Activated CD8-positive, alpha-beta memory T cell treated with anti-CD3 and anti-CD28 coated beads for 1 hour (primary cell): Measurements from ENCODE around the gene VAT1.
"Not testable (repeated sequence)": the region's sequence is repeated elsewhere in the genome, so short reads cannot be mapped to it uniquely, and the experiment has no call there.

Source experiments
- DNase-seq, 2 donors: peaks; one replicate each; pipeline ENCODE4 v3.0.0-alpha.2; 2020; ENCODE audit warnings: low read depth in 1 of 2; ENCODE audit errors: extremely low read depth in 1 of 2

Gene VAT1

GRCh38 chr17:43010667-43011308 is 11.4 kb downstream of the VAT1 start:
- DNase-seq = no peak

- DNase-seq = peak; percentile 51 to 74
These were observed 15.3 kb downstream of the VAT1 start, which contains the start of gene IFI35 for GRCh38 chr17:43006639-43007551. IFI35 (plus strand) TSS chr17:43006784; CDS start chr17:43006948, 164 bp downstream.

- no peak for DNase-seq
These were observed 18.5 kb downstream of the VAT1 start for GRCh38 chr17:43003542-43004172.

- not testable (repeated sequence) for DNase-seq
These were observed 21.3 kb downstream of the VAT1 start for GRCh38 chr17:43000894-43001293.

- DNase-seq = no peak
These were observed 23.1 kb downstream of the VAT1 start for GRCh38 chr17:42999003-42999525.

- DNase-seq = peak; percentile 94
These were observed 23.9 kb downstream of the VAT1 start, which contains the start of gene RPL27 for GRCh38 chr17:42997984-42998938. RPL27 (plus strand) TSS chr17:42998419; CDS start chr17:42998751, 332 bp downstream.

GRCh38 chr17:42997390-42997983 is 24.7 kb downstream of the VAT1 start:
- DNase-seq = no peak

GRCh38 chr17:42993913-42994312 is 28.3 kb downstream of the VAT1 start:
- not testable (repeated sequence) for DNase-seq

- DNase-seq = no peak
These were observed 29.3 kb downstream of the VAT1 start for GRCh38 chr17:42992872-42993271.

- DNase-seq = no peak
These were observed 30.7 kb downstream of the VAT1 start for GRCh38 chr17:42991471-42991870.

GRCh38 chr17:42989726-42990652 is 32.2 kb downstream of the VAT1 start:
- no peak for DNase-seq

GRCh38 chr17:42989141-42989540 is 33.0 kb downstream of the VAT1 start:
- no peak for DNase-seq

GRCh38 chr17:42985225-42985624 is 37.0 kb downstream of the VAT1 start:
- DNase-seq = no peak

GRCh38 chr17:42982266-42982665 is 39.9 kb downstream of the VAT1 start:
- DNase-seq = no peak

GRCh38 chr17:42980766-42981397 is 41.3 kb downstream of the VAT1 start:
- DNase-seq = peak in 1 of 2 donors; percentile 30

GRCh38 chr17:42980274-42980765 is 41.9 kb downstream of the VAT1 start, which contains the start of gene RUNDC1:
RUNDC1 (plus strand) TSS chr17:42980565; CDS start chr17:42980577, 12 bp downstream.
- peak; percentile 71 to 89 for DNase-seq

GRCh38 chr17:42979511-42980273 is 42.5 kb downstream of the VAT1 start, which contains the start of gene PTGES3L:
PTGES3L (minus strand) TSS chr17:42980080; CDS start chr17:42980053, 27 bp downstream.
- no peak for DNase-seq
